Hepatocyte (in vitro differentiated cells): ENCODE measurements around the gene IRF1. TPM values are rescaled to one million over a fixed set of nuclear protein-coding genes. Genes with fewer than 3 reads are reported as not detected.

Experiments used
- DNase-seq: peaks from one replicate; pipeline ENCODE4 v3.0.0-alpha.2; 2016; ENCODE audit warnings: low spot score
- H2AFZ ChIP-seq: fragments of 200-600 bp; sonication (generic); 2 replicates; pipeline ENCODE4 v1.6.0; 2016; ENCODE audit warnings: antibody characterized with exemption, mild to moderate bottlenecking
- H3K27ac ChIP-seq: fragments of 200-600 bp; sonication (generic); 2 replicates; pipeline ENCODE4 v1.5.1; 2016; ENCODE audit warnings: mild to moderate bottlenecking
- H3K27me3 ChIP-seq: fragments of 200-600 bp; sonication (generic); 2 replicates; pipeline ENCODE4 v1.6.1; 2016
- H3K36me3 ChIP-seq: fragments of 200-600 bp; sonication (generic); replicated peaks from 2 replicates; pipeline ENCODE4 v1.5.1; 2016; ENCODE audit warnings: low read depth; ENCODE audit not compliant: insufficient read depth
- H3K4me1 ChIP-seq: fragments of 200-600 bp; sonication (generic); 2 replicates; pipeline ENCODE4 v1.5.1; 2016; ENCODE audit warnings: mild to moderate bottlenecking, moderate library complexity; ENCODE audit not compliant: insufficient read depth
- H3K4me2 ChIP-seq: fragments of 200-600 bp; sonication (generic); 2 replicates; pipeline ENCODE4 v1.6.0; 2016
- H3K4me3 ChIP-seq: fragments of 200-600 bp; sonication (generic); 2 replicates; pipeline ENCODE4 v1.5.1; 2016; ENCODE audit warnings: mild to moderate bottlenecking
- H3K79me2 ChIP-seq: fragments of 200-600 bp; sonication (generic); 2 replicates; pipeline ENCODE4 v1.6.0; 2017; ENCODE audit warnings: mild to moderate bottlenecking
- H3K9me2 ChIP-seq: fragments of 200-600 bp; sonication (generic); replicated peaks from 2 replicates; pipeline ENCODE4 v1.6.0; 2017; ENCODE audit warnings: mild to moderate bottlenecking; ENCODE audit not compliant: insufficient read depth
- H3K9me3 ChIP-seq: fragments of 200-600 bp; sonication (generic); 2 replicates; pipeline ENCODE4 v1.5.1; 2016; ENCODE audit warnings: low read depth, mild to moderate bottlenecking
- H4K20me1 ChIP-seq: fragments of 200-600 bp; sonication (generic); 2 replicates; pipeline ENCODE4 v1.6.0; 2016; ENCODE audit warnings: mild to moderate bottlenecking; ENCODE audit not compliant: insufficient read depth, poor library complexity, severe bottlenecking
- CTCF ChIP-seq: fragments of 200-600 bp; sonication (generic); IDR thresholded peaks from 2 replicates; pipeline ENCODE4 v1.5.1; 2016; ENCODE audit warnings: antibody characterized with exemption, mild to moderate bottlenecking; ENCODE audit not compliant: poor library complexity
- EZH2 ChIP-seq: fragments of 200-600 bp; sonication (generic); IDR thresholded peaks from 2 replicates; pipeline ENCODE4 v1.6.1; 2016; ENCODE audit warnings: antibody characterized with exemption, mild to moderate bottlenecking, borderline replicate concordance
- EZH2phosphoT487 ChIP-seq: fragments of 200-600 bp; sonication (generic); IDR thresholded peaks from one replicate; pipeline ENCODE4 v1.6.1; 2018; ENCODE audit warnings: antibody characterized with exemption, mild to moderate bottlenecking, low read depth, moderate library complexity; ENCODE audit not compliant: unreplicated experiment, severe bottlenecking
- WGBS: methylation state at CpG from one replicate; pipeline ENCODE4 v1.1.6; 2016; ENCODE audit warnings: low lambda C conversion rate; ENCODE audit errors: missing lambda C conversion rate; 5-methylcytosine and 5-hydroxymethylcytosine counted together
- polyA plus RNA-seq: library from polyadenylated mRNA; unstranded; fragments of >200 nt; fragmentation: Nextera tagmentation; extraction: Ambion mirVana; gene quantifications from 2 replicates; pipeline ENCODE4 v1.2.1, GENCODE V29; 2016
- total RNA-seq: library from RNA; depleted of rRNA; stranded (reverse); fragments of >200 nt; gene quantifications from 2 replicates; pipeline ENCODE4 v1.2.3, GENCODE V29; 2014

The IRF1 gene
- total and polyA plus RNA-seq, 2 experiments from 2014 or later: 30.9 to 35.8 TPM

DNA sequence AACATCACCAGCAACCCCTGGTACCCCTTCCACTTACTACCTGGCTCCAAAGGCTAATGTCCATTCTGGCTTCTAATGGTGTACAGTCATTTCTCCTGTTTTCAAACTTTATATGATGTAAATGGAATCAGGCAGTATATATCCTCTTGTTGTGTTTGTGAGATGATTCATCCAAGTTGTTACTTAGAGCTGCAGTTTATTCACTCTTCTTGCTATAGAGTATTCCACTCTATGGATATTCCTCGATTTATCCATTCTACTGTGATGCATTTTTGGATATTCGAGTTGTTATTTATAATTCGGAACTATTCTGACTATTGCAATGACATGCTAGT, 32.4 kb downstream of the IRF1 start:
- Histone ChIP-seq H3K27me3 (no peaks in the 10 kb centered on the region), H2AFZ (no peak overlapping the region), H3K4me2 (no peak overlapping the region), H3K27ac (no peak overlapping the region), H4K20me1 (no peaks in the 10 kb centered on the region), H3K9me3 (no peaks in the 10 kb centered on the region), H3K79me2 (no peaks in the 10 kb centered on the region), H3K36me3 (no peaks in the 10 kb centered on the region), H3K9me2 (no peaks in the 10 kb centered on the region), H3K4me3 (no peak overlapping the region), H3K4me1 (peaks cover 32% of the 10 kb centered on the region)
- DNase-seq: no peak
- 96% methylated on average over 3 of the region's 3 CpGs for WGBS
- TF ChIP-seq CTCF (no peak), EZH2 (no peak), EZH2phosphoT487 (no peak)

GRCh38 chr5:132457371-132458225, 33.0 kb downstream of the IRF1 start:
- DNase-seq: no peak
- 76% methylated on average over 2 of the region's 2 CpGs for WGBS
- Histone ChIP-seq H3K4me2 (no peak overlapping the region), H3K4me3 (no peak overlapping the region), H3K27ac (peak overlapping the region; percentile 74), H3K27me3 (no peaks in the 10 kb centered on the region), H3K9me3 (no peaks in the 10 kb centered on the region), H2AFZ (no peak overlapping the region), H3K9me2 (no peaks in the 10 kb centered on the region), H3K79me2 (no peaks in the 10 kb centered on the region), H3K4me1 (peaks cover 26% of the 10 kb centered on the region), H4K20me1 (no peaks in the 10 kb centered on the region), H3K36me3 (no peaks in the 10 kb centered on the region)
- TF ChIP-seq EZH2 (no peak), CTCF (no peak)

DNA sequence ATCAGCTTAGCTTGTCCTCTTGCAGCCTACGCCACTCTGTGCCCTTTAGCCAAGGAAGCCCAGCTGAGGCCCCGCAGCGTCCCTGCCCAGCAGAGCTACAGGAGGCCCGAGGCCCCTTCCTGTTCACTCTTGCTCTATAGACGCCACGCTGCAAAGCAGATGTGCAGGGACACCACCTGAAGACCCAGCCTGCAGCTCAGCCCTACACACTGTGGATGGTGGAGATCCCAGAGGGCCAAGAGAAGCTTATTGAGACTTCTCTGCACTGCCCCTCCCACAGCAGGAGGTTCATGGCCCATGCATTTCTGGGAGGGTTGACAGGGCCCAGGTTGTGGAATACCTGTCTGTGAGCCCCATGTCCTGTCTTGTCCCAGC, 33.6 kb downstream of the IRF1 start:
- WGBS: 86% methylated on average over 6 of the region's 6 CpGs
- H3K9me2 ChIP-seq: no peaks in the 10 kb centered on the region
- no peak for DNase-seq
- H3K9me3 ChIP-seq: no peaks in the 10 kb centered on the region
- H3K27ac ChIP-seq: peak overlapping the region; percentile 74
- H3K36me3 ChIP-seq: no peaks in the 10 kb centered on the region
- no peak overlapping the region for H2AFZ ChIP-seq
- no peak overlapping the region for H3K4me2 ChIP-seq
- no peak for TF ChIP-seq EZH2phosphoT487
- TF ChIP-seq CTCF: no peak
- no peak for TF ChIP-seq EZH2
- no peak overlapping the region for H3K4me3 ChIP-seq
- H3K4me1 ChIP-seq: peaks cover 24% of the 10 kb centered on the region
- H3K79me2 ChIP-seq: no peaks in the 10 kb centered on the region
- no peaks in the 10 kb centered on the region for H3K27me3 ChIP-seq
- no peaks in the 10 kb centered on the region for H4K20me1 ChIP-seq
